GM23338 (cell line): Measurements from ENCODE around the gene CD74. TPM values are rescaled to one million over a fixed set of nuclear protein-coding genes. Genes with fewer than 3 reads are reported as not detected.

Experiments
- ATAC-seq: fragments of 200-7000 bp; cut with Tn5 transposase; 3 replicates; pipeline ENCODE4 v1.9.1; 2020
- DNase-seq: peaks from one replicate; pipeline ENCODE4 v3.0.0-alpha.2; 2015; ENCODE audit warnings: low spot score
- H2AFZ ChIP-seq: fragments of 200-600 bp; sonication (generic); 2 replicates; pipeline ENCODE4 v1.8.0; 2016; ENCODE audit warnings: antibody characterized with exemption, mild to moderate bottlenecking, moderate library complexity
- H3F3A ChIP-seq: fragments of 200-600 bp; sonication (generic); replicated peaks from 2 replicates; pipeline ENCODE4 v1.8.0; 2017; ENCODE audit warnings: antibody characterized with exemption, mixed run types, low read depth
- H3K27ac ChIP-seq: fragments of 200-600 bp; sonication (generic); 2 replicates; pipeline ENCODE4 v1.6.1; 2016; ENCODE audit warnings: low read depth
- H3K27me3 ChIP-seq: fragments of 200-600 bp; sonication (generic); 2 replicates; pipeline ENCODE4 v1.8.0; 2016; ENCODE audit warnings: mild to moderate bottlenecking, mixed run types, moderate library complexity; ENCODE audit not compliant: insufficient read depth
- H3K36me3 ChIP-seq: fragments of 200-600 bp; sonication (generic); 2 replicates; pipeline ENCODE4 v1.8.0; 2016; ENCODE audit warnings: mild to moderate bottlenecking; ENCODE audit not compliant: insufficient read depth
- H3K4me1 ChIP-seq: fragments of 200-600 bp; sonication (generic); 2 replicates; pipeline ENCODE4 v1.8.0; 2016; ENCODE audit warnings: mild to moderate bottlenecking, moderate library complexity; ENCODE audit not compliant: insufficient read depth
- H3K4me2 ChIP-seq: fragments of 200-600 bp; sonication (generic); 2 replicates; pipeline ENCODE4 v1.7.1; 2017; ENCODE audit warnings: mixed run types
- H3K4me3 ChIP-seq: fragments of 200-600 bp; sonication (generic); 2 replicates; pipeline ENCODE4 v1.6.1; 2016; ENCODE audit warnings: mixed run types
- H3K79me2 ChIP-seq: fragments of 200-600 bp; sonication (generic); replicated peaks from 2 replicates; pipeline ENCODE4 v1.8.0; 2017; ENCODE audit warnings: mild to moderate bottlenecking; ENCODE audit not compliant: insufficient read depth
- H3K9me2 ChIP-seq: fragments of 200-600 bp; sonication (generic); 2 replicates; pipeline ENCODE4 v1.8.0; 2017; ENCODE audit not compliant: insufficient read depth
- H4K20me1 ChIP-seq: fragments of 200-600 bp; sonication (generic); replicated peaks from 2 replicates; pipeline ENCODE4 v1.8.0; 2017; ENCODE audit warnings: mild to moderate bottlenecking; ENCODE audit not compliant: insufficient read depth
- H3K27ac Mint-ChIP-seq: 2 replicates; pipeline ENCODE4 v1.8.0; 2020; ENCODE audit warnings: inconsistent platforms, mild to moderate bottlenecking, moderate library complexity, mixed read lengths
- H3K27me3 Mint-ChIP-seq: 3 replicates; pipeline ENCODE4 v1.8.0; 2022; ENCODE audit warnings: low read depth, mild to moderate bottlenecking, moderate library complexity, mixed read lengths, inconsistent platforms; ENCODE audit not compliant: insufficient read depth, poor library complexity
- H3K36me3 Mint-ChIP-seq: 3 replicates; pipeline ENCODE4 v1.8.0; 2021; ENCODE audit warnings: low read depth, mild to moderate bottlenecking, inconsistent platforms, moderate library complexity, mixed read lengths
- H3K4me1 Mint-ChIP-seq: 3 replicates; pipeline ENCODE4 v1.8.0; 2020; ENCODE audit warnings: mild to moderate bottlenecking, inconsistent platforms, mixed read lengths
- H3K4me3 Mint-ChIP-seq: 3 replicates; pipeline ENCODE4 v1.8.0; 2021; ENCODE audit warnings: moderate library complexity, mild to moderate bottlenecking, inconsistent platforms, mixed read lengths
- H3K9me3 Mint-ChIP-seq: 3 replicates; pipeline ENCODE4 v1.8.0; 2020; ENCODE audit warnings: moderate library complexity, mild to moderate bottlenecking, inconsistent platforms, mixed read lengths
- CREB1 ChIP-seq: fragments of 250-450 bp; sonication (Bioruptor Pico); IDR thresholded peaks from 2 replicates; pipeline ENCODE4 v1.5.0; 2020; ENCODE audit warnings: low read depth, mild to moderate bottlenecking, moderate library complexity
- CTCF ChIP-seq, 2 experiments: fragments of 200-600 bp in 1 of 2; sonication (generic) in 1 of 2; conservative IDR thresholded peaks; 2 replicates each; pipeline versions ENCODE4 v1.5.1 to v1.6.1; 2016 to 2017; ENCODE audit warnings: antibody characterized with exemption in 2 of 2, low read depth in 2 of 2, mild to moderate bottlenecking in 2 of 2, moderate library complexity in 1 of 2
- ETS1 ChIP-seq: IDR thresholded peaks from 2 replicates; pipeline ENCODE4 v1.6.1; 2016; ENCODE audit warnings: antibody characterized with exemption
- EZH2 ChIP-seq: fragments of 200-600 bp; sonication (generic); IDR thresholded peaks from one replicate; pipeline ENCODE4 v1.8.0; 2017; ENCODE audit warnings: antibody characterized with exemption, mild to moderate bottlenecking, low read depth; ENCODE audit not compliant: unreplicated experiment
- EZH2phosphoT487 ChIP-seq: fragments of 200-600 bp; sonication (generic); IDR thresholded peaks from one replicate; pipeline ENCODE4 v1.8.1; 2018; ENCODE audit warnings: antibody characterized with exemption; ENCODE audit not compliant: unreplicated experiment
- NANOG ChIP-seq: IDR thresholded peaks from 2 replicates; pipeline ENCODE4 v1.6.1; 2016; ENCODE audit warnings: antibody characterized with exemption, borderline replicate concordance
- POLR2AphosphoS5 ChIP-seq: IDR thresholded peaks from 2 replicates; pipeline ENCODE4 v1.6.1; 2016; ENCODE audit warnings: antibody characterized with exemption, low read depth
- STAT1 ChIP-seq: IDR thresholded peaks from one replicate; pipeline ENCODE4 v1.6.1; 2016; ENCODE audit warnings: antibody characterized with exemption; ENCODE audit not compliant: unreplicated experiment
- ZNF114 ChIP-seq: fragments of 250-450 bp; sonication (Bioruptor Pico); IDR thresholded peaks from 2 replicates; pipeline ENCODE4 v1.5.0; 2020; ENCODE audit warnings: mild to moderate bottlenecking, moderate library complexity
- ZNF331 ChIP-seq: fragments of 250-450 bp; sonication (Bioruptor Pico); IDR thresholded peaks from 2 replicates; pipeline ENCODE4 v1.5.0; 2020; ENCODE audit warnings: low read depth, mild to moderate bottlenecking, moderate library complexity
- polyA plus RNA-seq: library from polyadenylated mRNA; unstranded; fragments of >200 nt; fragmentation: Nextera tagmentation; extraction: Ambion mirVana; gene quantifications from 2 replicates; pipeline ENCODE4 v1.2.1, GENCODE V29; 2016
- total RNA-seq: library from RNA; depleted of rRNA; stranded (reverse); fragments of >200 nt; shearing (Covaris generic); gene quantifications from 2 replicates; pipeline ENCODE4 v1.2.3, GENCODE V29; 2014

CD74 gene
- total and polyA plus RNA-seq, 2 experiments from 2014 or later: 49.8 to 98.4 TPM

- Histone ChIP-seq H3K4me3 (no peak overlapping the region), H3K27ac (no peak overlapping the region), H3K4me2 (peak overlapping the region; percentile 73), H3F3A (peaks cover 7% of the 10 kb centered on the region), H3K4me1 (peaks cover 48% of the 10 kb centered on the region), H2AFZ (peak overlapping the region; percentile 52; the same call in 1 of the 2 replicates), H3K36me3 (no peaks in the 10 kb centered on the region), H4K20me1 (no peaks in the 10 kb centered on the region), H3K79me2 (no peaks in the 10 kb centered on the region), H3K27me3 (no peaks in the 10 kb centered on the region), H3K9me2 (no peaks in the 10 kb centered on the region)
- Mint-ChIP-seq H3K27ac (no peak overlapping the region; the same call in 1 of the 2 replicates), H3K27me3 (peaks cover 29% of the 10 kb centered on the region), H3K9me3 (no peaks in the 10 kb centered on the region), H3K4me1 (peaks cover 53% of the 10 kb centered on the region), H3K36me3 (peaks cover 3% of the 10 kb centered on the region; the same call in 1 of the 3 replicates), H3K4me3 (no peak overlapping the region; the same call in 2 of the 3 replicates)
- no peak for TF ChIP-seq CREB1
- TF ChIP-seq ZNF114 (CRISPR knock-in tag): no peak
- DNase-seq: no peak
- ATAC-seq: no peak
Measured at GRCh38 chr5:150460781-150461180, 48.1 kb upstream of the CD74 start.

GRCh38 chr5:150458802-150459557 lies 46.3 kb upstream of the CD74 start:
- Histone ChIP-seq H3K4me2 (peak overlapping the region; percentile 48; the same call in 1 of the 2 replicates), H3F3A (peaks cover 7% of the 10 kb centered on the region), H3K4me1 (peaks cover 41% of the 10 kb centered on the region), H4K20me1 (no peaks in the 10 kb centered on the region), H3K4me3 (0 out of 2 replicates have a peak overlapping the region, but pooled peaks have one; percentile 29), H2AFZ (peak overlapping the region; percentile 86), H3K27me3 (no peaks in the 10 kb centered on the region), H3K27ac (no peak overlapping the region), H3K79me2 (no peaks in the 10 kb centered on the region), H3K9me2 (no peaks in the 10 kb centered on the region), H3K36me3 (no peaks in the 10 kb centered on the region)
- peaks cover 43% of the 10 kb centered on the region for H3K4me1 Mint-ChIP-seq
- TF ChIP-seq CTCF (conservative IDR thresholded peaks at IDR 0.05; ENCODE audit: low read depth in 2 of 2): peak; percentile 64 to 94
- no peak for TF ChIP-seq ZNF114 (CRISPR knock-in tag)
- no peak for TF ChIP-seq EZH2
- H3K4me3 Mint-ChIP-seq: no peak overlapping the region
- no peaks in the 10 kb centered on the region for H3K9me3 Mint-ChIP-seq
- ATAC-seq (peak; percentile 74), DNase-seq (peak; percentile 79)
- no peak overlapping the region for H3K27ac Mint-ChIP-seq
- peaks cover 25% of the 10 kb centered on the region for H3K27me3 Mint-ChIP-seq
- H3K36me3 Mint-ChIP-seq: peaks cover 3% of the 10 kb centered on the region; the same call in 1 of the 3 replicates

GRCh38 chr5:150457562-150458240 lies 45.0 kb upstream of the CD74 start:
- Histone ChIP-seq H3K9me2 (no peaks in the 10 kb centered on the region), H3K4me2 (no peak overlapping the region), H2AFZ (no peak overlapping the region), H3K4me3 (no peak overlapping the region), H3F3A (peaks cover 4% of the 10 kb centered on the region; the same call in 1 of the 2 replicates), H3K27ac (no peak overlapping the region), H3K4me1 (peaks cover 35% of the 10 kb centered on the region), H3K79me2 (no peaks in the 10 kb centered on the region), H4K20me1 (no peaks in the 10 kb centered on the region), H3K36me3 (no peaks in the 10 kb centered on the region), H3K27me3 (no peaks in the 10 kb centered on the region)
- Mint-ChIP-seq H3K36me3 (peaks cover 3% of the 10 kb centered on the region; the same call in 1 of the 3 replicates), H3K27ac (no peak overlapping the region), H3K4me3 (no peak overlapping the region), H3K27me3 (peaks cover 18% of the 10 kb centered on the region), H3K9me3 (no peaks in the 10 kb centered on the region), H3K4me1 (peaks cover 36% of the 10 kb centered on the region)
- no peak for ATAC-seq
- no peak for DNase-seq
- TF ChIP-seq ZNF331 (no peak), ZNF114 (CRISPR knock-in tag) (no peak), EZH2 (no peak), NANOG (no peak), ETS1 (no peak), CTCF (conservative IDR thresholded peaks at IDR 0.05; ENCODE audit: low read depth in 2 of 2) (no peak), CREB1 (no peak), POLR2AphosphoS5 (no peak), STAT1 (no peak), EZH2phosphoT487 (no peak)
